Measurements from ENCODE around the gene AACS. TPM values are rescaled to one million over a fixed set of nuclear protein-coding genes. Genes with fewer than 3 reads are reported as not detected.

Gene AACS
- total and polyA plus RNA-seq, 10 of the 15 experiments (the other 5 are each of a cell fraction or from before 2014, with no cell fraction given), result 10.1 to 34.0 (median 21.1) TPM

- TF ChIP-seq, protein P1, sequence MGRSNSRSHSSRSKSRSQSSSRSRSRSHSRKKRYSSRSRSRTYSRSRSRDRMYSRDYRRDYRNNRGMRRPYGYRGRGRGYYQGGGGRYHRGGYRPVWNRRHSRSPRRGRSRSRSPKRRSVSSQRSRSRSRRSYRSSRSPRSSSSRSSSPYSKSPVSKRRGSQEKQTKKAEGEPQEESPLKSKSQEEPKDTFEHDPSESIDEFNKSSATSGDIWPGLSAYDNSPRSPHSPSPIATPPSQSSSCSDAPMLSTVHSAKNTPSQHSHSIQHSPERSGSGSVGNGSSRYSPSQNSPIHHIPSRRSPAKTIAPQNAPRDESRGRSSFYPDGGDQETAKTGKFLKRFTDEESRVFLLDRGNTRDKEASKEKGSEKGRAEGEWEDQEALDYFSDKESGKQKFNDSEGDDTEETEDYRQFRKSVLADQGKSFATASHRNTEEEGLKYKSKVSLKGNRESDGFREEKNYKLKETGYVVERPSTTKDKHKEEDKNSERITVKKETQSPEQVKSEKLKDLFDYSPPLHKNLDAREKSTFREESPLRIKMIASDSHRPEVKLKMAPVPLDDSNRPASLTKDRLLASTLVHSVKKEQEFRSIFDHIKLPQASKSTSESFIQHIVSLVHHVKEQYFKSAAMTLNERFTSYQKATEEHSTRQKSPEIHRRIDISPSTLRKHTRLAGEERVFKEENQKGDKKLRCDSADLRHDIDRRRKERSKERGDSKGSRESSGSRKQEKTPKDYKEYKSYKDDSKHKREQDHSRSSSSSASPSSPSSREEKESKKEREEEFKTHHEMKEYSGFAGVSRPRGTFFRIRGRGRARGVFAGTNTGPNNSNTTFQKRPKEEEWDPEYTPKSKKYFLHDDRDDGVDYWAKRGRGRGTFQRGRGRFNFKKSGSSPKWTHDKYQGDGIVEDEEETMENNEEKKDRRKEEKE (IDR thresholded peaks at IDR 0.05), result no peak
- TF ChIP-seq KLF5 (IDR thresholded peaks at IDR 0.05; ENCODE audit: partially characterized antibody) (no peak), NFYB (IDR thresholded peaks at IDR 0.05; ENCODE audit: insufficient read depth, low read depth, low read length) (no peak), ATF7 (IDR thresholded peaks at IDR 0.05; ENCODE audit: low read depth) (no peak), REST (IDR thresholded peaks at IDR 0.05; ENCODE audit: low read depth, low read length) (no peak), BRCA1 (IDR thresholded peaks at IDR 0.05; ENCODE audit: low read depth, low read length) (no peak), SIN3A (IDR thresholded peaks at IDR 0.05; ENCODE audit: low read depth, low read length) (no peak), SREBF1 (IDR thresholded peaks at IDR 0.05; ENCODE audit: low read length) (no peak)
- TF ChIP-seq, protein P2, sequence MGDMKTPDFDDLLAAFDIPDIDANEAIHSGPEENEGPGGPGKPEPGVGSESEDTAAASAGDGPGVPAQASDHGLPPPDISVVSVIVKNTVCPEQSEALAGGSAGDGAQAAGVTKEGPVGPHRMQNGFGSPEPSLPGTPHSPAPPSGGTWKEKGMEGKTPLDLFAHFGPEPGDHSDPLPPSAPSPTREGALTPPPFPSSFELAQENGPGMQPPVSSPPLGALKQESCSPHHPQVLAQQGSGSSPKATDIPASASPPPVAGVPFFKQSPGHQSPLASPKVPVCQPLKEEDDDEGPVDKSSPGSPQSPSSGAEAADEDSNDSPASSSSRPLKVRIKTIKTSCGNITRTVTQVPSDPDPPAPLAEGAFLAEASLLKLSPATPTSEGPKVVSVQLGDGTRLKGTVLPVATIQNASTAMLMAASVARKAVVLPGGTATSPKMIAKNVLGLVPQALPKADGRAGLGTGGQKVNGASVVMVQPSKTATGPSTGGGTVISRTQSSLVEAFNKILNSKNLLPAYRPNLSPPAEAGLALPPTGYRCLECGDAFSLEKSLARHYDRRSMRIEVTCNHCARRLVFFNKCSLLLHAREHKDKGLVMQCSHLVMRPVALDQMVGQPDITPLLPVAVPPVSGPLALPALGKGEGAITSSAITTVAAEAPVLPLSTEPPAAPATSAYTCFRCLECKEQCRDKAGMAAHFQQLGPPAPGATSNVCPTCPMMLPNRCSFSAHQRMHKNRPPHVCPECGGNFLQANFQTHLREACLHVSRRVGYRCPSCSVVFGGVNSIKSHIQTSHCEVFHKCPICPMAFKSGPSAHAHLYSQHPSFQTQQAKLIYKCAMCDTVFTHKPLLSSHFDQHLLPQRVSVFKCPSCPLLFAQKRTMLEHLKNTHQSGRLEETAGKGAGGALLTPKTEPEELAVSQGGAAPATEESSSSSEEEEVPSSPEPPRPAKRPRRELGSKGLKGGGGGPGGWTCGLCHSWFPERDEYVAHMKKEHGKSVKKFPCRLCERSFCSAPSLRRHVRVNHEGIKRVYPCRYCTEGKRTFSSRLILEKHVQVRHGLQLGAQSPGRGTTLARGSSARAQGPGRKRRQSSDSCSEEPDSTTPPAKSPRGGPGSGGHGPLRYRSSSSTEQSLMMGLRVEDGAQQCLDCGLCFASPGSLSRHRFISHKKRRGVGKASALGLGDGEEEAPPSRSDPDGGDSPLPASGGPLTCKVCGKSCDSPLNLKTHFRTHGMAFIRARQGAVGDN (IDR thresholded peaks at IDR 0.05), result no peak
- TF ChIP-seq, protein P3, sequence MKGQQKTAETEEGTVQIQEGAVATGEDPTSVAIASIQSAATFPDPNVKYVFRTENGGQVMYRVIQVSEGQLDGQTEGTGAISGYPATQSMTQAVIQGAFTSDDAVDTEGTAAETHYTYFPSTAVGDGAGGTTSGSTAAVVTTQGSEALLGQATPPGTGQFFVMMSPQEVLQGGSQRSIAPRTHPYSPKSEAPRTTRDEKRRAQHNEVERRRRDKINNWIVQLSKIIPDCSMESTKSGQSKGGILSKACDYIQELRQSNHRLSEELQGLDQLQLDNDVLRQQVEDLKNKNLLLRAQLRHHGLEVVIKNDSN (IDR thresholded peaks at IDR 0.05; ENCODE audit: borderline replicate concordance, extremely low read length, insufficient read depth, low read depth, low read length), result no peak
Observed at GRCh38 chr12:125079084-125079483, 13.8 kb downstream of the AACS start (continued).
